Body of pancreas (tissue), 4 donors: ENCODE results near the gene CELSR1.

Experiments
- POLR2A ChIP-seq, 3 donors: fragments of 450-650 bp; IDR thresholded peaks; one replicate each; pipeline ENCODE4 v1.6.1; 2016; ENCODE audit warnings: antibody characterized with exemption in 3 of 3, mild to moderate bottlenecking in 2 of 3
- TF ChIP-seq, protein P1 (sequence below), 7 experiments: fragments of 450-650 bp in 4 of 7; fragments of 200-600 bp in 3 of 7; sonication (generic) in 3 of 7; IDR thresholded peaks; one replicate each; pipeline ENCODE4 v1.5.1; 2016 to 2019; ENCODE audit warnings: antibody characterized with exemption in 7 of 7

DNA sequence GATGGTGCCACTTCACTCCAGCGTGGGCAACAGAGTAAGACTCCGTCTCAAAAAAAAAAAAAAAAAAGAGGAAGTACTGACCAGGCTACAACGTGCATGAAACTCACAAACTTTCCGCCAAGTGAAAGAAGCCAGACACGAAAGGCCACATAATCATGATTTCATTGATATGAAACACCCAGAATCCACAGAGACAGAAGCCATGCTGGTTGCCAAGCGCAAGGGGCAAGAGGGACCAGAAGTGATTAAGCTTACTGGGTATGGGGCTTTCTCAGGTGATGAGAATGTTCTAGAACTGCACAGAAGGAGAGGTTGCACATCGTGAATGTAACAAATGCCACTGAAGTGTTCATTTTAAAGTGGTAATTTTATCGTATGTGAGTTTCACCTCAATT lies 60.9 kb downstream of the CELSR1 start:
- TF ChIP-seq, protein P1, sequence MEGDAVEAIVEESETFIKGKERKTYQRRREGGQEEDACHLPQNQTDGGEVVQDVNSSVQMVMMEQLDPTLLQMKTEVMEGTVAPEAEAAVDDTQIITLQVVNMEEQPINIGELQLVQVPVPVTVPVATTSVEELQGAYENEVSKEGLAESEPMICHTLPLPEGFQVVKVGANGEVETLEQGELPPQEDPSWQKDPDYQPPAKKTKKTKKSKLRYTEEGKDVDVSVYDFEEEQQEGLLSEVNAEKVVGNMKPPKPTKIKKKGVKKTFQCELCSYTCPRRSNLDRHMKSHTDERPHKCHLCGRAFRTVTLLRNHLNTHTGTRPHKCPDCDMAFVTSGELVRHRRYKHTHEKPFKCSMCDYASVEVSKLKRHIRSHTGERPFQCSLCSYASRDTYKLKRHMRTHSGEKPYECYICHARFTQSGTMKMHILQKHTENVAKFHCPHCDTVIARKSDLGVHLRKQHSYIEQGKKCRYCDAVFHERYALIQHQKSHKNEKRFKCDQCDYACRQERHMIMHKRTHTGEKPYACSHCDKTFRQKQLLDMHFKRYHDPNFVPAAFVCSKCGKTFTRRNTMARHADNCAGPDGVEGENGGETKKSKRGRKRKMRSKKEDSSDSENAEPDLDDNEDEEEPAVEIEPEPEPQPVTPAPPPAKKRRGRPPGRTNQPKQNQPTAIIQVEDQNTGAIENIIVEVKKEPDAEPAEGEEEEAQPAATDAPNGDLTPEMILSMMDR (IDR thresholded peaks at IDR 0.05), result no peak
- no peak for TF ChIP-seq POLR2A (IDR thresholded peaks at IDR 0.05)
